ENCODE measurements around the gene C1QL2.
A peak's percentile ranks its signal among the peaks of the same experiment; 100 is the strongest.

C1QL2 gene

GRCh38 chr2:119178776-119179175, 20.2 kb upstream of the C1QL2 start:
- no peak for DNase-seq

GRCh38 chr2:119177838-119178190, 19.3 kb upstream of the C1QL2 start:
- no peak for DNase-seq

GRCh38 chr2:119177171-119177837, 18.8 kb upstream of the C1QL2 start:
- no peak for DNase-seq

- DNase-seq, result no peak
These were observed 17.0 kb upstream of the C1QL2 start for GRCh38 chr2:119175517-119175916.

GRCh38 chr2:119174993-119175347, 16.4 kb upstream of the C1QL2 start:
- no peak for DNase-seq

- peak; percentile 22 for DNase-seq
These were observed 15.9 kb upstream of the C1QL2 start for GRCh38 chr2:119174216-119174992.

GRCh38 chr2:119173556-119174060, 15.1 kb upstream of the C1QL2 start:
- no peak for DNase-seq

GRCh38 chr2:119170504-119170903, 12.0 kb upstream of the C1QL2 start:
- DNase-seq, result no peak

- DNase-seq, result no peak
These were observed 11.2 kb upstream of the C1QL2 start for GRCh38 chr2:119169717-119170116.

GRCh38 chr2:119160361-119160990, 1.9 kb upstream of the C1QL2 start:
- no peak for DNase-seq

GRCh38 chr2:119157850-119158511, 570 bp downstream of the C1QL2 start:
- peak; percentile 13 for DNase-seq

- no peak for DNase-seq
These were observed 1.4 kb downstream of the C1QL2 start for GRCh38 chr2:119156891-119157773.

GRCh38 chr2:119156105-119156890, 2.3 kb downstream of the C1QL2 start:
- no peak for DNase-seq

- no peak for DNase-seq
These were observed 2.9 kb downstream of the C1QL2 start for GRCh38 chr2:119155633-119156032.

- DNase-seq, result no peak
These were observed 4.5 kb downstream of the C1QL2 start for GRCh38 chr2:119154076-119154475.

- no peak for DNase-seq
These were observed 8.9 kb downstream of the C1QL2 start for GRCh38 chr2:119149611-119150010.

GRCh38 chr2:119147776-119148715, 10.5 kb downstream of the C1QL2 start:
- DNase-seq, result no peak

- no peak for DNase-seq
These were observed 13.7 kb downstream of the C1QL2 start for GRCh38 chr2:119144806-119145205.

GRCh38 chr2:119142824-119143223, 15.7 kb downstream of the C1QL2 start:
- DNase-seq, result peak; percentile 57

GRCh38 chr2:119137502-119137901, 21.0 kb downstream of the C1QL2 start:
- DNase-seq, result no peak

All from NCI-H1105 (cell line).